ENCODE data around the gene SLC6A15.

GRCh38 chr12:84913129-84913515, 523 bp upstream of the SLC6A15 start:
- TF ChIP-seq, protein P1, sequence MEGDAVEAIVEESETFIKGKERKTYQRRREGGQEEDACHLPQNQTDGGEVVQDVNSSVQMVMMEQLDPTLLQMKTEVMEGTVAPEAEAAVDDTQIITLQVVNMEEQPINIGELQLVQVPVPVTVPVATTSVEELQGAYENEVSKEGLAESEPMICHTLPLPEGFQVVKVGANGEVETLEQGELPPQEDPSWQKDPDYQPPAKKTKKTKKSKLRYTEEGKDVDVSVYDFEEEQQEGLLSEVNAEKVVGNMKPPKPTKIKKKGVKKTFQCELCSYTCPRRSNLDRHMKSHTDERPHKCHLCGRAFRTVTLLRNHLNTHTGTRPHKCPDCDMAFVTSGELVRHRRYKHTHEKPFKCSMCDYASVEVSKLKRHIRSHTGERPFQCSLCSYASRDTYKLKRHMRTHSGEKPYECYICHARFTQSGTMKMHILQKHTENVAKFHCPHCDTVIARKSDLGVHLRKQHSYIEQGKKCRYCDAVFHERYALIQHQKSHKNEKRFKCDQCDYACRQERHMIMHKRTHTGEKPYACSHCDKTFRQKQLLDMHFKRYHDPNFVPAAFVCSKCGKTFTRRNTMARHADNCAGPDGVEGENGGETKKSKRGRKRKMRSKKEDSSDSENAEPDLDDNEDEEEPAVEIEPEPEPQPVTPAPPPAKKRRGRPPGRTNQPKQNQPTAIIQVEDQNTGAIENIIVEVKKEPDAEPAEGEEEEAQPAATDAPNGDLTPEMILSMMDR (IDR thresholded peaks at IDR 0.05; ENCODE audit: insufficient read depth, low read length), result no peak
- TF ChIP-seq GABPA (IDR thresholded peaks at IDR 0.05; ENCODE audit: low read depth) (no peak), POLR2AphosphoS5 (IDR thresholded peaks at IDR 0.05; ENCODE audit: low read depth) (no peak)
